HEK293 (cell line): ENCODE data around the gene SSBP3.

Experiments
- CTCF ChIA-PET: fragments of 350-600 bp; formaldehyde crosslinking; extraction: SDS; loops from one replicate; lab custom pipeline; 2021; ENCODE audit warnings: antibody characterized with exemption; lab: Yijun Ruan, JAX
- POLR2A ChIA-PET: fragments of 300-600 bp; formaldehyde crosslinking; extraction: SDS; loops from one replicate; lab custom pipeline; 2020; ENCODE audit warnings: antibody characterized with exemption, inconsistent platforms; lab: Yijun Ruan, JAX
- H3K27ac ChIP-seq: fragments of 200-500 bp; sonication (Bioruptor generic); 2 replicates; pipeline ENCODE4 v1.5.1; 2014; ENCODE audit warnings: low read depth, low read length, control low read depth, inconsistent platforms; ENCODE audit errors: extremely low read depth
- H3K36me3 ChIP-seq, 2 experiments: fragments of 200-500 bp in 1 of 2; sonication (Bioruptor generic) in 1 of 2; 1 replicate in 1 of 2; 2 replicates in 1 of 2; pipeline ENCODE4 v1.5.1; 2014 to 2017; ENCODE audit warnings: inconsistent platforms in 2 of 2, low read length in 2 of 2; ENCODE audit not compliant: control insufficient read depth in 2 of 2, insufficient read depth in 1 of 2
- H3K4me1 ChIP-seq: fragments of 200-500 bp; sonication (Bioruptor generic); 2 replicates; pipeline ENCODE4 v1.5.1; 2014; ENCODE audit warnings: mild to moderate bottlenecking, low read length, inconsistent platforms; ENCODE audit not compliant: control insufficient read depth, insufficient read depth
- H3K4me3 ChIP-seq: 2 replicates; pipeline ENCODE4 v1.5.1; 2011; ENCODE audit warnings: low read depth, mild to moderate bottlenecking, control low read depth, low read length, moderate library complexity
- H3K9me3 ChIP-seq: fragments of 200-500 bp; sonication (Bioruptor generic); 2 replicates; pipeline ENCODE4 v1.5.1; 2014; ENCODE audit warnings: low read depth, low read length, inconsistent platforms; ENCODE audit not compliant: control insufficient read depth, insufficient read depth
- ATF2 ChIP-seq: fragments of 450-650 bp; formaldehyde crosslinking; IDR thresholded peaks from 2 replicates; pipeline ENCODE4 v1.5.1; 2016; ENCODE audit warnings: missing biosample characterization, missing genetic modification characterization, low read depth
- OSR2 ChIP-seq: fragments of 450-650 bp; formaldehyde crosslinking; IDR thresholded peaks from 2 replicates; pipeline ENCODE4 v1.5.1; 2016; ENCODE audit warnings: missing biosample characterization, missing genetic modification characterization
- TSHZ1 ChIP-seq: fragments of 450-650 bp; formaldehyde crosslinking; IDR thresholded peaks from 2 replicates; pipeline ENCODE4 v1.5.1; 2016; ENCODE audit warnings: missing biosample characterization, missing genetic modification characterization, borderline replicate concordance
- ZBTB21 ChIP-seq: fragments of 450-650 bp; formaldehyde crosslinking; IDR thresholded peaks from 2 replicates; pipeline ENCODE4 v1.5.1; 2017; ENCODE audit warnings: missing biosample characterization, missing genetic modification characterization
- ZBTB7A ChIP-seq: fragments of 450-650 bp; formaldehyde crosslinking; IDR thresholded peaks from 2 replicates; pipeline ENCODE4 v1.5.1; 2016; ENCODE audit warnings: low read depth, missing biosample characterization, missing genetic modification characterization
- ZNF19 ChIP-seq: fragments of 450-650 bp; formaldehyde crosslinking; IDR thresholded peaks from 2 replicates; pipeline ENCODE4; 2016; ENCODE audit warnings: missing biosample characterization, missing genetic modification characterization, low read depth
- ZNF274 ChIP-seq, 2 experiments: fragments of 200-500 bp in 1 of 2; fragments of 450-650 bp in 1 of 2; sonication (Bioruptor generic) in 1 of 2; formaldehyde crosslinking in 1 of 2; IDR thresholded peaks; 2 replicates each; pipeline versions ENCODE4 v1.5.1 to v1.6.1; 2014 to 2016; ENCODE audit warnings: borderline replicate concordance in 1 of 2, inconsistent platforms in 1 of 2, low read length in 1 of 2, missing biosample characterization in 1 of 2, missing genetic modification characterization in 1 of 2
- ZNF280C ChIP-seq: fragments of 450-650 bp; formaldehyde crosslinking; IDR thresholded peaks from 2 replicates; pipeline ENCODE4 v1.5.1; 2016; ENCODE audit warnings: missing biosample characterization, missing genetic modification characterization
- ZNF324 ChIP-seq: fragments of 450-650 bp; formaldehyde crosslinking; IDR thresholded peaks from 2 replicates; pipeline ENCODE4 v1.5.1; 2016; ENCODE audit warnings: missing biosample characterization, missing genetic modification characterization
- ZNF398 ChIP-seq: fragments of 450-650 bp; formaldehyde crosslinking; IDR thresholded peaks from 2 replicates; pipeline ENCODE4 v1.5.1; 2017; ENCODE audit warnings: missing biosample characterization, missing genetic modification characterization
- ZNF600 ChIP-seq: fragments of 450-650 bp; formaldehyde crosslinking; IDR thresholded peaks from 2 replicates; pipeline ENCODE4 v1.5.1; 2016; ENCODE audit warnings: missing biosample characterization, missing genetic modification characterization
- ZNF623 ChIP-seq: fragments of 450-650 bp; formaldehyde crosslinking; IDR thresholded peaks from 2 replicates; pipeline ENCODE4 v1.5.1; 2016; ENCODE audit warnings: missing biosample characterization, missing genetic modification characterization
- ZNF629 ChIP-seq: fragments of 450-650 bp; formaldehyde crosslinking; IDR thresholded peaks from 2 replicates; pipeline ENCODE4 v1.5.1; 2017; ENCODE audit warnings: missing biosample characterization, missing genetic modification characterization
- ZNF664 ChIP-seq: fragments of 450-650 bp; formaldehyde crosslinking; IDR thresholded peaks from 2 replicates; pipeline ENCODE4 v1.5.1; 2016; ENCODE audit warnings: missing biosample characterization, missing genetic modification characterization
- TF ChIP-seq, protein P1 (sequence below): fragments of 450-650 bp; formaldehyde crosslinking; conservative IDR thresholded peaks from 2 replicates; pipeline ENCODE4 v1.5.1; 2016; ENCODE audit warnings: low read depth, missing biosample characterization, missing genetic modification characterization

Gene SSBP3

DNA sequence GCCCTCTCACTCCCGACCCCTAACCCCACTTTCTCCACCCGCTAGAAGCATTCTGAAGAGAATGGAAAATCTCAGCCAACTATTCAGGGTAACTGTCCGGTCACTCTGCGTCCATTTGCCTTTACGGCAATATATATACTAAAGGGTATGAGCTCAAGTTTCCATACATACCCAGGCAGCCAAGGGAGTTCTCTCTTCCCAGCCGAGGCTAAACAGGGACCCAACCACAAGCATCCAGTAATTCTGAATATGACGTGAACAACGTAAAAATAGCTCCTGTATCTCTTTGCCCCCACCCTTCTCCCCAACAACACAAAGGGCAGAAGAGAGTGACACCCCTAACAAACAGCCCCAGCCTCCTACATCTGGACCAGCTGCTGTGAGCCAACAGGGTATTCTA lies 67.7 kb downstream of the SSBP3 start (continued):
- TF ChIP-seq ZBTB7A (tag by site-specific recombination) (no peak), ZNF274 (IDR thresholded peaks at IDR 0.05; ENCODE audit: low read length) (no peak), ZNF274 (tag by site-specific recombination; IDR thresholded peaks at IDR 0.05; ENCODE audit: borderline replicate concordance) (no peak), ZNF280C (tag by site-specific recombination) (no peak)

GRCh38 chr1:54337928-54338327 lies 68.3 kb downstream of the SSBP3 start:
- H3K4me1 ChIP-seq, result no peaks in the 10 kb centered on the region

More at GRCh38 chr1:54337928-54338327, 68.3 kb downstream of the SSBP3 start:
- H3K36me3 ChIP-seq, result no peaks in the 10 kb centered on the region
- H3K9me3 ChIP-seq, result no peaks in the 10 kb centered on the region
- 0 out of 2 replicates have a peak, but pooled peaks have one; percentile 27 for TF ChIP-seq ZNF664 (tag by site-specific recombination)
- TF ChIP-seq, protein P1, sequence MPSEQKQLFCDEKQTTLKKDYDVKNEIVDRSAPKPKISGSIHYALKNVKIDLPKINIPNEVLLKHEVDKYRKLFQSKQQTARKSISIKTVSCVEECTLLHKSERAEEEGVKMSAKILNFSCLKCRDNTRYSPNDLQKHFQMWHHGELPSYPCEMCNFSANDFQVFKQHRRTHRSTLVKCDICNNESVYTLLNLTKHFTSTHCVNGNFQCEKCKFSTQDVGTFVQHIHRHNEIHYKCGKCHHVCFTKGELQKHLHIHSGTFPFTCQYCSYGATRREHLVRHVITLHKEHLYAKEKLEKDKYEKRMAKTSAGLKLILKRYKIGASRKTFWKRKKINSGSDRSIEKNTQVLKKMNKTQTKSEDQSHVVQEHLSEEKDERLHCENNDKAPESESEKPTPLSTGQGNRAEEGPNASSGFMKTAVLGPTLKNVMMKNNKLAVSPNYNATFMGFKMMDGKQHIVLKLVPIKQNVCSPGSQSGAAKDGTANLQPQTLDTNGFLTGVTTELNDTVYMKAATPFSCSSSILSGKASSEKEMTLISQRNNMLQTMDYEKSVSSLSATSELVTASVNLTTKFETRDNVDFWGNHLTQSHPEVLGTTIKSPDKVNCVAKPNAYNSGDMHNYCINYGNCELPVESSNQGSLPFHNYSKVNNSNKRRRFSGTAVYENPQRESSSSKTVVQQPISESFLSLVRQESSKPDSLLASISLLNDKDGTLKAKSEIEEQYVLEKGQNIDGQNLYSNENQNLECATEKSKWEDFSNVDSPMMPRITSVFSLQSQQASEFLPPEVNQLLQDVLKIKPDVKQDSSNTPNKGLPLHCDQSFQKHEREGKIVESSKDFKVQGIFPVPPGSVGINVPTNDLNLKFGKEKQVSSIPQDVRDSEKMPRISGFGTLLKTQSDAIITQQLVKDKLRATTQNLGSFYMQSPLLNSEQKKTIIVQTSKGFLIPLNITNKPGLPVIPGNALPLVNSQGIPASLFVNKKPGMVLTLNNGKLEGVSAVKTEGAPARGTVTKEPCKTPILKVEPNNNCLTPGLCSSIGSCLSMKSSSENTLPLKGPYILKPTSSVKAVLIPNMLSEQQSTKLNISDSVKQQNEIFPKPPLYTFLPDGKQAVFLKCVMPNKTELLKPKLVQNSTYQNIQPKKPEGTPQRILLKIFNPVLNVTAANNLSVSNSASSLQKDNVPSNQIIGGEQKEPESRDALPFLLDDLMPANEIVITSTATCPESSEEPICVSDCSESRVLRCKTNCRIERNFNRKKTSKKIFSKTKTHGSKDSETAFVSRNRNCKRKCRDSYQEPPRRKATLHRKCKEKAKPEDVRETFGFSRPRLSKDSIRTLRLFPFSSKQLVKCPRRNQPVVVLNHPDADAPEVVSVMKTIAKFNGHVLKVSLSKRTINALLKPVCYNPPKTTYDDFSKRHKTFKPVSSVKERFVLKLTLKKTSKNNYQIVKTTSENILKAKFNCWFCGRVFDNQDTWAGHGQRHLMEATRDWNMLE (tag by site-specific recombination), result peak; percentile 47; the same call in 1 of the 2 replicates
- peak; percentile 71 for TF ChIP-seq ZNF629 (tag by site-specific recombination)
- TF ChIP-seq OSR2 (tag by site-specific recombination), result peak; percentile 43; the same call in 1 of the 2 replicates
- TF ChIP-seq ZNF398, result no peak
- TF ChIP-seq ZNF19 (tag by site-specific recombination), result no peak
- no peak for TF ChIP-seq ZNF623 (tag by site-specific recombination)
- TF ChIP-seq ATF2 (tag by site-specific recombination), result peak; percentile 61
- no peak for TF ChIP-seq ZNF324
- 0 out of 2 replicates have a peak, but pooled peaks have one; percentile 51 for TF ChIP-seq ZBTB21 (tag by site-specific recombination)
- no peak for TF ChIP-seq TSHZ1 (tag by site-specific recombination)
- no peak for TF ChIP-seq ZNF600 (tag by site-specific recombination)
- ChIA-PET POLR2A (no interaction called here), CTCF (no interaction called here)
- no peak overlapping the region for H3K4me3 ChIP-seq
- H3K27ac ChIP-seq, result no peak overlapping the region
